Embryonic facial prominence (tissue), 1 donor: Measurements from ENCODE around the gene ZNF470.

Source experiments
- DNase-seq: peaks from one replicate; pipeline ENCODE4 v3.0.0-alpha.2; 2016; ENCODE audit errors: extremely low spot score

The ZNF470 gene

GRCh38 chr19:56608274-56608964, 41.2 kb downstream of the ZNF470 start:
- no peak for DNase-seq

- no peak for DNase-seq
Observed at GRCh38 chr19:56611288-56611687, 44.0 kb downstream of the ZNF470 start.

- DNase-seq: no peak
Observed at GRCh38 chr19:56612737-56613136, 45.5 kb downstream of the ZNF470 start.

- DNase-seq: no peak
Observed at GRCh38 chr19:56613639-56614038, 46.4 kb downstream of the ZNF470 start.

GRCh38 chr19:56617531-56617930, 50.3 kb downstream of the ZNF470 start:
- no peak for DNase-seq

GRCh38 chr19:56619121-56619520, 51.9 kb downstream of the ZNF470 start:
- DNase-seq: no peak

GRCh38 chr19:56622374-56622773, 55.1 kb downstream of the ZNF470 start:
- no peak for DNase-seq

GRCh38 chr19:56623006-56623405, 55.7 kb downstream of the ZNF470 start:
- DNase-seq: no peak

GRCh38 chr19:56625708-56626107, 58.4 kb downstream of the ZNF470 start:
- DNase-seq: no peak

GRCh38 chr19:56633021-56633420, 65.8 kb downstream of the ZNF470 start:
- no peak for DNase-seq

GRCh38 chr19:56637976-56638555, 70.8 kb downstream of the ZNF470 start:
- peak; percentile 79 for DNase-seq
